Posterior cingulate gyrus (tissue), 11 donors: ENCODE measurements around the gene SLC22A14.
"Not testable (repeated sequence)": the region's sequence is repeated elsewhere in the genome, so short reads cannot be mapped to it uniquely, and the experiment has no call there.

ENCODE experiments used
- DNase-seq, 10 donors: peaks; one replicate each; pipeline versions ENCODE4 v3.0.0 to v3.0.0-alpha.2; 2020 to 2021; ENCODE audit warnings: mixed read lengths in 3 of 10
- intact Hi-C: fragments of 100-400 bp; cut with DNase I; formaldehyde crosslinking; loops from one replicate; pipeline ENCODE4 v1.15.1; 2023

SLC22A14 gene

GRCh38 chr3:38268522-38268921, 13.6 kb upstream of the SLC22A14 start:
- no peak for DNase-seq

DNA sequence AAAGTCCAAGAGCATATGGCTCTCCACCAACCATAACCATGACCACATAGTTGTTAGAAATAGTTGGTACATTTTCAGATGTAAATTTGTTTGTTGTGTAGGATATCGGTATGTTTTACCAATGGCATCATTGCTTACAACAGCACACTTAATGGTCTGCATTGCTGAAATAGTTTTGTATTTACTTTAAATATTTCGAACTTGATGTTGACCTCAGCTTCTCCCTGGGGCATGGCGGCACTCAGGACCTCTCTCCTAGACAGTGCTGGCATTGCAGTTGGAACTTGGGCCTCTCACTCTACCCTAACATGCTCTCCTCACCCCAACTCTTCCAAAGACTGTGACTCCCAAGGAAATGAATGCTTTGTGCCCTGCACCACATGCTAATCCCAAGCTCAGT, 11.5 kb upstream of the SLC22A14 start:
- intact Hi-C loops = no loop called here
- DNase-seq = no peak

More at GRCh38 chr3:38268522-38268921, 13.6 kb upstream of the SLC22A14 start:
- intact Hi-C loops = no loop called here

DNA sequence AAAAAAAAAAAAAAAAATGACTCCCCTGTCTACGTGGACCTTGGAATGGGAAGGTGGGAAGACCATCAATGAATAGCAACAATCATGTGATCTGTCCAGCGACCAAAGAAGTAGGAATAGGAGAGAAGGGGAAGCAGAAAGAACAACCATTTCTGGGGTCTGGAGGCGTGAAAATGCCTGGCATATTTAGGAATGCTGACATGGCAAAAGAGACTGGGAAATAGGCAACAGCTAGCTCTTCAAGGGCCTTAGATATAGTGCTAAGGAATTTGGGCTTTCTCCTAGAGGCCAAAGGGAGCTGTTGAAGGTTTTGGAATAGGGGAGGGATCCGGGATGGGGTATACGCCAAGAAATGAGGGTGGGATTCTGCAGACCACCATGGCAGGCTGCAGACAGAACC, 10.5 kb upstream of the SLC22A14 start:
- DNase-seq = no peak
- intact Hi-C loops = no loop called here

GRCh38 chr3:38274864-38275649, 7.0 kb upstream of the SLC22A14 start:
- DNase-seq = peak in 1 of 10 donors; percentile 79

DNA sequence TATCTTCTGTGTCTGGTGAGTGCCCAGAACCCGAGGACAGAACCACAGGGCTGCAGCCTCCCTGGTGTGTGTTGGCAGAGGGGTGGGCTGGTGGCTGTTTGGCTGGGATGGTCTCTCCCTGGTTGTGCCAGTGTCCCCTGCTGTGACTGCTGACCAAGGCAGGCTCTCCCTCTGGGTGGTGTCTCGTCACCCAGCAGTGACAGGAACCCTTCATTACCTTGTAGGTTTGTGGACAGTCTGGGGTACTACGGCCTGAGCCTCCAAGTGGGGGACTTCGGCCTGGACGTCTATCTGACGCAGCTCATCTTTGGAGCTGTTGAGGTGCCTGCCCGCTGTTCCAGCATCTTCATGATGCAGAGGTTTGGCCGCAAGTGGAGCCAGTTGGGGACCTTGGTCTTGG, 6.4 kb upstream of the SLC22A14 start:
- intact Hi-C loops = no loop called here
- no peak for DNase-seq

More at GRCh38 chr3:38274864-38275649, 7.0 kb upstream of the SLC22A14 start:
- intact Hi-C loops = no loop called here

DNA sequence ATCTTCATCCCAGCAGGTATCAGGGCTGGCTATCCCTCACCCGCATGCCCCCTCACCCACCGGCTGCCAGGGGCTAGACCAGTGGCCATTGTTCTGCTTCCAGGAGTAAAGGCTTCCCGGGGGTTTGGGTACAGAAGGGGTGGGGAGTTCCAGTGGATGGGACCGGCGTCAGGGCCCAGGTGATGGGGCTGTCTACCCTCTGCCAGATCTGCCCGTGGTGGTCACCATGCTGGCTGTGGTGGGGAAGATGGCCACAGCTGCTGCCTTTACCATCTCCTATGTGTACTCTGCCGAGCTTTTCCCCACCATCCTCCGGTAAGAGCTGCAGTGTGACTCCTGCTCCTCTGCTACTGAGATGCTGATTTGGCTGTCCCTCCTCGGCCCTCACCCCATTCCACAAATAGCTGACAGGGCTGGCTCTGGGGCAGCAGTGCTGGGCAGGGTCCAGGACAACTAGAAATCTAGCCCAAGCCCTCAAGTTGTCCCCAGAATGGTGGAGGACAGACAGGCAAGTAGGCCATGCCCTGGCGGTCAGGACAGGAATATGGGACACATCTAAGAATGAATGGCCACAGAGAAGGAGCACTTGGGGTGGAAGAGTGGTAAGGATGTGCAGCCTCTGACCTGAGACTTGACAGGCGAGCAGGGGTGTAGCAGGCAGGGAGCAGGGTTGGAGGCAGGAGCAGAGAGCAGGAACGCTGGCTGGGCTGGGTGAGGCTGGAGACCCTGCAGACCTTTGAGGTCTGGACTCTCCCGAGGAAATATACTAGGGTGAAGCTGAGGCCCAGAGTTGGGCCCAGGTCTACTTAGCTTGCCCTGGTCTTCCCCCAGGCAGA, 5.8 kb upstream of the SLC22A14 start:
- DNase-seq = no peak
- intact Hi-C loops = no loop called here

DNA sequence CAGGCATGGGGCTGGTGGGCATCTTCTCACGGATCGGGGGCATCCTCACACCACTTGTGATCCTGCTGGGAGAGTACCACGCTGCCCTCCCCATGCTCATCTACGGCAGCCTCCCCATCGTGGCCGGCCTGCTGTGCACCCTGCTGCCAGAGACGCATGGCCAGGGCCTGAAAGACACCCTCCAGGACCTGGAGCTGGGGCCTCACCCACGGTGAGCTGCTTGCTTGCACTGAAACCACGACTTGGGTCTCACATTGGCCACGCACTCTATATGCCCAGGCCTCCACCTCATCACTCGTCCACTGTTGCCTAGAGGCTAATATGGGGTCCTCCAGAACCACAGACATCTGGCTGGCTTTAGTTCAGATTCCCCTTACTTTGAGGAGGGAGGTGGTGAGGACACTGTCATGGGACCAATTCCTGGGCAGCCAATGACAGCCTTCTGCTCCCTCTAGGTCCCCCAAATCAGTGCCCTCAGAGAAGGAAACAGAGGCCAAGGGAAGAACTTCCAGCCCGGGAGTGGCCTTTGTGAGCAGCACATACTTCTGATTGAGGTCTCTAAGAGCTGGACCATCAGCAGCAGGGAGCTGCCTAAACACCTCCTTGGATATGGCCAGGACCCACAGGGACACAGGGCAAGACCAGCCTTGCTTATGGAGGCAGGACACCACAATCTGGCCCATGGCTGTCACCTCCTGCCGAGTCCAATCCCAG, 5.0 kb upstream of the SLC22A14 start:
- DNase-seq = no peak

GRCh38 chr3:38278841-38279240, 3.3 kb upstream of the SLC22A14 start:
- DNase-seq = no peak
- intact Hi-C loops = no loop called here

More for the DNA sequence above, 5.0 kb upstream of the SLC22A14 start:
- intact Hi-C loops = no loop called here

GRCh38 chr3:38283810-38284755, 2.0 kb downstream of the SLC22A14 start:
- intact Hi-C loops = no loop called here
- no peak for DNase-seq

- no peak for DNase-seq
- intact Hi-C loops = no loop called here
Measured at GRCh38 chr3:38284756-38285150, 2.7 kb downstream of the SLC22A14 start.

DNA sequence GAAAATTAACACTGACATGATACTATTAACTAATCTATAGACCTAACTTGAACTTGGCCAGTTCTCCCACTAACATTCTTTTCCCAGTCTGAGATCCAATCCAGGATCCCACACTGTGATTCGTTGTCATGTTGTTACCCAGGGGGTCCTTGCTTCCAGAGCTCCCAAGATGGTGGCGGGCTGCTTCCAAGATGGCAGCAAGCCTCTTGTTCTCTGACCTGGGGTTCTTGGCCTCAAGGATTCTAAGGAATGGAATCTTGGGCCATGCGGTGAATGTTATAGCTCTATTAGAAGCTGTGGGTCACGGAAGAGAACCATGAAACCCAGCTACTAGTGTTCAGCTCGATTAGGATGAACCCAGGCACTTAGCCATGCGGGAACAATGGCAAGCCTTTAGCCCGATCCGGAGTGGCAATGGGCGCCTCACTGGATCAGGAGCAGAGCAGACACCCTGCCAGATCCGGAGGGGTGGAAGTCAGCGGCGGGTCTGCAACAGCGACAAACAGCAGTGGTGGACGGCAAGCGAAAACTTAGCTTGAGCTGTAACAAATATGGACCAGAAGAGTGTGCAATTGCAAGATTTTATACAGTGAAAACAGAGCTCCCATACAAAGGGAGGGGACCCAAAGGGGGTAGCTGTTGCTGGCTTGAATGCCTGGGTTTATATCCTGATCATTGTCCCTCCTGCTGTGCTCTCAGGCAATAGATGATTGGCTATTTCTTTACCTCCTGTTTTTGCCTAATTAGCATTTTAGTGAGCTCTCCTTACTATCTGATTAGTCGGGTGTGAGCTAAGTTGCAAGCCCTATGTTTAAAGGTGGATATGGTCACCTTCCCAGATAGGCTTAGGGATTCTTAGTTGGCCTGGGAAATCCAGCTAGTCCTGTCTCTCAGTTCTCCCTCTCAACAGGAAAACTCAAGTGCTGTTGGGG, 7.5 kb downstream of the SLC22A14 start:
- intact Hi-C loops, DNase-seq: not testable (repeated sequence)

GRCh38 chr3:38297053-38297452, 15.0 kb downstream of the SLC22A14 start:
- DNase-seq, intact Hi-C loops: not testable (repeated sequence)

DNA sequence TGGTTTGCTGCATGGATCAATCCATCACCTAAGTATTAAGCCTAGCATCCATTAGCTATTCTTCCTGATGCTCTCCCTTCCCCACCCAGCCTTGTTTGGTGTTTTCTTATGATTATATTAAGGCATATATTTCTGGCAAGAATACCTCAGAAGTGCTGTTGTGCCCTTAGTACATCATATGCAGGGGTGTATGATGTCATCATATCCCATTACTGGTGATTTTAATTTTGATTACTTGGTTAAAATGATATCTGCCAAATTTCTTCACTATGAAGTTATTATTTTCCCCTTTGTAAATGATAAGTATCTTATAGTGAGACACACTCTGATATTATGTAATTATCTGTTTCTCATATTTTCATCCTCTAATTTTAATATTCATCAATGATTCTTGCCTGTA, 15.4 kb downstream of the SLC22A14 start:
- no peak for DNase-seq
- intact Hi-C loops = no loop called here

DNA sequence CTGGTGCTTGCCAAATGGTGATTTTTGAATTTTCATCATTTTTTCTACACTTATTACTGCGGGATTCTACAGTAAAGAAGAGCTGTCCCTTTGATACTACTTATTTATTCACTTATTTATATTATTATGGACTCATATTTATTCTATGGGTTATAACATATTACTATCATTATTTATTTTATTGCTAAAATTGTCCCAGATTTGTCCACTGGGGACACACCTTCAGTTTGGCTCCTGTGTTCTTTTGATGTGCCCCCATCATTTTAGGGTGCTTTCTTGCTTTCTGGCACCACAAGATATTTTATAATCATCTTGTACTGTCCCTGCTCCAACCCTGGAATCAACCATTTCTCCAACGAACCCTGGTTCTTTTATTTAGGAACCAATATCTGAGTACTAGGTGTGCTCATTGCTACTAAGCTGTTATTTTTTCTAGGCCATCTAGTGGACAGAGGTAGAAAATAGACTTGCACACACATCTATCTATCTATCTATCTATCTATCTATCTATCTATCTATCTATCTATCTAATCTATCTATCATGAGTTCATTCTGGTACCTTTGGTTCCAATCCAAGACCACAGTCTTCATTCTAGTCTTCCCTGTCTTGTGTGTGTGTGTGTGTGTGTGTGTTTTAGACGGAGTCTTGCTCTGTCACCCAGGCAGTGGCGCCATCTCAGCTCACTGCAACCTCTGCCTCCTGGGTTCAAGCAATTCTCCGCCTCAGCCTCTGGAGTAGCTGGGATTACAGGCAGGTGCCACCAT, 16.0 kb downstream of the SLC22A14 start:
- intact Hi-C loops = no loop called here
- DNase-seq = no peak

DNA sequence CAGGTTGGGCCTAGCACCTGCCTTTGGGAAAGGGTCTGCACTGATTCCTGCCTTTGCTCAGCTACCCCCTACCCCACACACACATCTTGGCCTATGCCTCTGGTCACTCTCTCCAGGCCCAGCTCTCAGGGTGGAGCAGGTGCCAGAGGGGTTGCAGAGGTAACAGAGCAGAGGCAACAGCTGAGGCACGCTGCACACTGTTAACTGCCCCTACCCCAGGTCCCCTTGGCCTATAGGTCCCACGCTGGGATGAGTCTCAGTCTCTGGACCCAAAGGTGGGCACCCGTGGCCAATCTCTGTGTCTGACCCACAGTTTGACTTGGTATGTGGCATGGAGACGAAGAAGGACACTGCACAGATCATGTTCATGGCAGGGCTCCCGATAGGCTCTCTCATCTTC, 24.8 kb downstream of the SLC22A14 start:
- intact Hi-C loops = no loop called here
- DNase-seq = no peak

DNA sequence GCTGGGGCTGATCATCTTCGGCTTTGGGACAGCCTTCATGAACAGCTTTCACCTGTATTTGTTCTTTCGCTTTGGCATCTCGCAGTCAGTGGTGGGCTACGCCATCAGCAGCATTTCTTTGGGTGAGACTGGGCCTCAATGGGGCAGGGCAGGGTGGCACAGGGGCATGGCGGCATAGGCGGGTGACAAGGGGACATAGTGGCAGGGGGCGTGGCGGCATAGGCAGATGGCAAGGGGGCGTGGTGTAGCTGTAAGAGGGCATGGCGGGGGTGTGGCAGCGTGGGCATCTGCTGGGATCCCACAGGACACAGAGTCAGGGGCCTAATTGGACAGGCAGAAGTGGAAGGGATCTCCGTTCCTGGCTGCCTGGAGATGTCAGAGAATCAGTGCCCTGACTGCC, 25.5 kb downstream of the SLC22A14 start:
- DNase-seq = no peak
- intact Hi-C loops = no loop called here

DNA sequence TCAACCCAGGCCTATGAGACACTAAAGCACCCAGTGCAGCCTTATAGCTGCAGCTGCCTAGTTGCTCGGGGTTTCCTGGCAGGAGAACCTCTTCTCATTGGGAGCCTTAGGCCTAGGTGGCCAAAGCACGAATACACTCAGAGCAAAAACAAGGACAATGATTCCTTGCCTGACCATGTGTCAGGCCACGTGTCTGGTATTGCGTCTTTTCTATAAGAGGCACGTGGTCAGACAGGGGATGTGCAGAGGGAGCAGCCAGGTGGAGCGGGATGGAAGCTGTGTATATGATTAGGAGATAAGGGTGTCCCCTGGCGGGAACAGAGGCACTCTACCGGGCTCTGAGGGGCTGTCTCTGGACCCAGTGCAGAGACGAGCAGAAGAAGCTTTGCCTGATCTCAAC, 26.4 kb downstream of the SLC22A14 start:
- DNase-seq = no peak
- intact Hi-C loops = no loop called here

DNA sequence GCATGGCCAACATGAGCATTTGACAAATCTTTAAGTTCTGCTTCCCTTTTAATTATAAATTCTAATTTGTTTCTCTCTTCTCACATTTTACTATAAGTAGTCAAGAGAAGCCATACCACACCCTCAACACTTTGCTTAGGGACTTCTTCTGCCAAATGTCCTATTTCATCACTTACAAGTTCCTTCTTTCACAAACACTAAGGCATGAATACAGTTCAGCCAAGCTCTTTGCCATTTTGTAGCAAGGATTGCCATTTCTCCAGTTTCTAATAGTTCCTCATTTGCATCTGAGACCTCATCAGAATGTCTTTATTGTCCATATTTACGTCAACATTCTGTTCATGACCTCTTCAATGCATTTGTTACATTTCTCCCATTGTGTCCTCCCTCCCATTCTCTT, 29.4 kb downstream of the SLC22A14 start:
- DNase-seq = no peak
- intact Hi-C loops = no loop called here
